Panc1 (cell line): ENCODE data around the gene GUF1.

Source experiments
- POLR2AphosphoS5 ChIP-seq: IDR thresholded peaks from 2 replicates; pipeline ENCODE4 v1.6.1; 2012; ENCODE audit warnings: mild to moderate bottlenecking, low read depth, low read length, moderate library complexity
- REST ChIP-seq, 2 experiments: IDR thresholded peaks; 2 replicates each; pipeline ENCODE4 v1.6.1; 2011 to 2012; ENCODE audit warnings: low read depth in 2 of 2, control low read depth in 1 of 2, low read length in 1 of 2, mild to moderate bottlenecking in 1 of 2, moderate library complexity in 1 of 2; ENCODE audit not compliant: insufficient read depth in 1 of 2

DNA sequence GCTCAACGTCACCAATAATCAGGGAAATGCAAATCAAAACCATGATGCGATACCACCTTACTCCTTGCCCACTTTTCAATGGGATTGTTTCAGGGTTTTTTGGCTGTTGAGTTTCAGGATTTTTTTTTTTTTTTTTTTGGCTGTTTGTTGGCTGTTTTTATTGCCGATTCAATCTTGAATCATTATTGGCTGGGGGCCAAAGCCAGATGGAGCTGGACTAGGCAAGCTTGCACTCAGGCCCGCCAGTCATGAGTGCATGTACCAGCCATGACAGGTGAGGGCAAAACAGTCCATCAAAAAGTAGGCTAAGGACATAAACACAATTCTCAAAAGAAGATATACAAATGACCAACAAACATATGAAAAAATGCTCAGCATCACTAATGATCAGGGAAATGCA, 40.1 kb upstream of the GUF1 start:
- TF ChIP-seq POLR2AphosphoS5 (no peak), REST (IDR thresholded peaks at IDR 0.05; ENCODE audit: insufficient read depth in 1 of 2, low read depth in 2 of 2, low read length in 1 of 2) (no peak)
